HFFc6 (cell line): Measurements from ENCODE around the gene ANKS1A. TPM values are rescaled to one million over a fixed set of nuclear protein-coding genes. Genes with fewer than 3 reads are reported as not detected.
A peak's percentile ranks its signal among the peaks of the same experiment; 100 is the strongest.

Source experiments
- DNase-seq: peaks from one replicate; pipeline ENCODE4 v3.0.0-alpha.2; 2018
- H3K27ac Mint-ChIP-seq: 2 replicates; pipeline ENCODE4 v1.8.0; 2020; ENCODE audit warnings: mild to moderate bottlenecking, mixed read lengths
- H3K27me3 Mint-ChIP-seq: 2 replicates; pipeline ENCODE4 v1.8.0; 2021; ENCODE audit warnings: mild to moderate bottlenecking, moderate library complexity, mixed read lengths; ENCODE audit not compliant: insufficient read depth
- H3K36me3 Mint-ChIP-seq: 2 replicates; pipeline ENCODE4 v1.8.0; 2021; ENCODE audit warnings: low read depth, mixed read lengths
- H3K4me1 Mint-ChIP-seq: 2 replicates; pipeline ENCODE4 v1.8.0; 2020; ENCODE audit warnings: low read depth, mixed read lengths
- H3K4me3 Mint-ChIP-seq: 2 replicates; pipeline ENCODE4 v1.8.0; 2020; ENCODE audit warnings: mild to moderate bottlenecking, moderate library complexity, mixed read lengths
- H3K9me3 Mint-ChIP-seq: 2 replicates; pipeline ENCODE4 v1.8.0; 2020; ENCODE audit warnings: mild to moderate bottlenecking, mixed read lengths
- total RNA-seq, 6 experiments: library from RNA; stranded (reverse); fragmentation: NEBNext Ultra II Directional; extraction: Animal tissue kit (Norgen Biotek cat#: 25700); gene quantifications; 2 replicates in 1 of 6; 3 replicates in 5 of 6; pipeline ENCODE4 v1.2.3, GENCODE V29; 2021
- TF ChIP-seq, protein P1 (sequence below): fragments of 200-600 bp; sonication (generic); IDR thresholded peaks from 2 replicates; pipeline ENCODE4 v1.5.0; 2021; ENCODE audit warnings: antibody characterized with exemption, mild to moderate bottlenecking

ANKS1A gene
- total RNA-seq, 6 experiments from 2014 or later = 11.6 to 13.5 (median 13.1) TPM

DNA sequence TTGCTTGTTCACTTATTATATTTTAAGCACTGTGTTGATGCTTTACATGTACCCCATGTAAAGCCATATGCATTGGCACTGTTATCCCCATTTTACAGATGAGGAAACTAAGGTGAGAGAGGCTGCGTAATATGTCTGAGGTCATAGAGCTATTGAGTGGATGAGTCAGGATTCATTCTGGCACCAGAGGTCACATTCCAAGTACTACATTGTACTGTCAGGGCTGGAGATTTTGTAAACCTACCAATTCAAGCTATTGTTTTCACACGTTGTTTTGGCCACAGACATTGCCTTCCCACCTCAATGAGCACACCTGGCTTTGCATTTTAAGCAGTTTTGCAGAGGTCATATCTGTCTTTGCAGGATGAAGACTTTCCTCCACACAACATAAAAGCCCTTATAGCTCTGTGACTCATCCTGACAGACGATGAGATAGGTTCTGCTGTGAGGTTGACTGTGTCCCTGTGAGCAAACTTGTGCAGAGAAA lies 33.2 kb downstream of the ANKS1A start:
- TF ChIP-seq, protein P1, sequence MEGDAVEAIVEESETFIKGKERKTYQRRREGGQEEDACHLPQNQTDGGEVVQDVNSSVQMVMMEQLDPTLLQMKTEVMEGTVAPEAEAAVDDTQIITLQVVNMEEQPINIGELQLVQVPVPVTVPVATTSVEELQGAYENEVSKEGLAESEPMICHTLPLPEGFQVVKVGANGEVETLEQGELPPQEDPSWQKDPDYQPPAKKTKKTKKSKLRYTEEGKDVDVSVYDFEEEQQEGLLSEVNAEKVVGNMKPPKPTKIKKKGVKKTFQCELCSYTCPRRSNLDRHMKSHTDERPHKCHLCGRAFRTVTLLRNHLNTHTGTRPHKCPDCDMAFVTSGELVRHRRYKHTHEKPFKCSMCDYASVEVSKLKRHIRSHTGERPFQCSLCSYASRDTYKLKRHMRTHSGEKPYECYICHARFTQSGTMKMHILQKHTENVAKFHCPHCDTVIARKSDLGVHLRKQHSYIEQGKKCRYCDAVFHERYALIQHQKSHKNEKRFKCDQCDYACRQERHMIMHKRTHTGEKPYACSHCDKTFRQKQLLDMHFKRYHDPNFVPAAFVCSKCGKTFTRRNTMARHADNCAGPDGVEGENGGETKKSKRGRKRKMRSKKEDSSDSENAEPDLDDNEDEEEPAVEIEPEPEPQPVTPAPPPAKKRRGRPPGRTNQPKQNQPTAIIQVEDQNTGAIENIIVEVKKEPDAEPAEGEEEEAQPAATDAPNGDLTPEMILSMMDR = no peak
- DNase-seq = peak; percentile 77

DNA sequence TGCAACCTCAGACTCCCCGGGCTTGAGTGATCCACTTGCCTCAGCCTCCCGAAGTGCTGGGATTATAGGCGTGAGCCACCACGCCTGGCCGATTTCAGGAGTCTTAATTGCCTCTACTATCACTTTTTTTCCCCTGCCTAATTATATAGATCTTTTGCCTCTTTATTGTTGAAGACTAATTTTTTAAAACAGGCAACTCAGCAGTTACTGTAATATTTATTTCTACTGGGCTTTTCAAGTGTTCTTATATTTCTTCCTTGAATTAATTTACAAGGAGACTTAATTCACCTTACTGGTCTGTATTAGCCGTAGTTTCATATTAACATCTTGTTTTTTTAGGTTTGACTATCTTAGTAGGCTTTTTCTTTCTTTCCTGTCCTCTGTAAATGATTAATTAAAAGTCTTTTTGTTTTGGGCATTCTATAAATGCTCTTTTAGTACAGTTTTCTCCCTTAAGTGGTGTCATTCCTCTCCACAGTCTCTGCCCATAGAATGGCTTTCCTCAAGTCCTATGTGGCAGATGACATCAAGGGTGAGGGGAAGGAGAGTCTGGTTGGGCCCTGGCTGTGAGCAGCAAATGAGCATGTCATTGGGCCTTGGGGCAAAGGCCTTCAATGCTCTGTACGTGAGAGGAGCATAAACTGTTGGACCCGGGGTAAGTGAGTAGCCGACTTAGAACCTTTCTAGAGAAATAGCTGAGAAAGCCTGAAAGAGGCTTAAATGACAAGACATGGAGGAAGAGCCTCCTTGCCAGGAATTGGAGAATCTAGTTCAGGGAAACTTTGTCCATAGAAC lies 36.0 kb downstream of the ANKS1A start:
- H3K4me3 Mint-ChIP-seq = no peak overlapping the region
- no peaks in the 10 kb centered on the region for H3K36me3 Mint-ChIP-seq
- TF ChIP-seq, protein P1 = no peak
- H3K9me3 Mint-ChIP-seq = no peaks in the 10 kb centered on the region
- H3K4me1 Mint-ChIP-seq = peaks cover 53% of the 10 kb centered on the region
- H3K27ac Mint-ChIP-seq = no peak overlapping the region
- no peaks in the 10 kb centered on the region; the same call in 1 of the 2 replicates for H3K27me3 Mint-ChIP-seq
- DNase-seq = no peak

More for the DNA sequence above, 33.2 kb downstream of the ANKS1A start:
- Mint-ChIP-seq H3K36me3 (peaks cover 6% of the 10 kb centered on the region; the same call in 1 of the 2 replicates), H3K9me3 (no peaks in the 10 kb centered on the region), H3K4me3 (no peak overlapping the region), H3K4me1 (peaks cover 64% of the 10 kb centered on the region), H3K27me3 (no peaks in the 10 kb centered on the region; the same call in 1 of the 2 replicates), H3K27ac (no peak overlapping the region)

GRCh38 chr6:34926655-34927054 lies 37.6 kb downstream of the ANKS1A start:
- Mint-ChIP-seq H3K27ac (peak overlapping the region; percentile 71), H3K4me1 (peaks cover 46% of the 10 kb centered on the region), H3K27me3 (no peaks in the 10 kb centered on the region; the same call in none of the 2 replicates), H3K9me3 (no peaks in the 10 kb centered on the region), H3K4me3 (no peak overlapping the region), H3K36me3 (no peaks in the 10 kb centered on the region)
- peak; percentile 65 for DNase-seq
- TF ChIP-seq, protein P1 = no peak

DNA sequence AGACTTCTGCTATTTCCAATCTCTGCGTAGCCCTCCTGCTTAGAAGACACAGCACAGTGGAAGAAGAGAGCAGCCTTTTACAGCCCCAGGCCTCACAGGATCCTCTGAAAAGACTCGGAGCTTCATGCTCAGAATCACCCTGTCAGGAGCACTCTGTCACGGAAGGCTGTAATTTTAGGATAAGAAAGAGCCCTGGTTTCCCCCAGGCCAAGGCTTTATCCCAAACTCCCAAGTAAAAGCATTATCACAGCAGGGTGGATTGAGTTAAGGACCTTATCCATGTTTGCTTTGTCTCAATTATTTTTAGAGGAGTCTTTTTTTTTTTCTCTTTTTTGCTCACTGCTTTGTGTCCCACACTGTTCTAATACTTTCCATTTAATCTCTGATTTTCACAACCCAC lies 39.2 kb downstream of the ANKS1A start:
- Mint-ChIP-seq H3K27me3 (no peaks in the 10 kb centered on the region; the same call in none of the 2 replicates), H3K4me3 (no peak overlapping the region), H3K9me3 (no peaks in the 10 kb centered on the region), H3K36me3 (no peaks in the 10 kb centered on the region; the same call in 1 of the 2 replicates), H3K4me1 (peaks cover 32% of the 10 kb centered on the region), H3K27ac (no peak overlapping the region)
- TF ChIP-seq, protein P1 = no peak
- no peak for DNase-seq

GRCh38 chr6:34928695-34929094 lies 39.6 kb downstream of the ANKS1A start:
- no peak overlapping the region for H3K4me3 Mint-ChIP-seq
- H3K4me1 Mint-ChIP-seq = peaks cover 31% of the 10 kb centered on the region
- DNase-seq = no peak
- H3K27ac Mint-ChIP-seq = no peak overlapping the region
- no peaks in the 10 kb centered on the region; the same call in none of the 2 replicates for H3K27me3 Mint-ChIP-seq
- no peaks in the 10 kb centered on the region for H3K9me3 Mint-ChIP-seq
- TF ChIP-seq, protein P1 = no peak
- no peaks in the 10 kb centered on the region; the same call in 1 of the 2 replicates for H3K36me3 Mint-ChIP-seq
